ENCODE results near the gene ZNF879. TPM values are rescaled to one million over a fixed set of nuclear protein-coding genes. Genes with fewer than 3 reads are reported as not detected.
A peak's percentile ranks its signal among the peaks of the same experiment; 100 is the strongest.

Gene ZNF879
- total and polyA plus RNA-seq, 12 donors: 0.24 to 5.2 (median 3.1) TPM

- H3K27ac ChIP-seq: no peak overlapping the region
- peak in 1 of 7 donors; percentile 7 for DNase-seq
- H3K4me1 ChIP-seq (replicated peaks in 1 of 2): no peaks in the 10 kb centered on the region
- H3K9me3 ChIP-seq (replicated peaks in 1 of 3): no peaks in the 10 kb centered on the region
- H3K4me3 ChIP-seq: no peak overlapping the region
- intact Hi-C loops (cut with DNase I): no loop called here
- no peaks in the 10 kb centered on the region for H3K36me3 ChIP-seq (replicated peaks in 1 of 2)
- peaks cover 10% of the 10 kb centered on the region for H3K27me3 ChIP-seq
- 17 to 49% (median 31%) methylated on average over 16 to 53 of the region's 53 CpGs for WGBS, 4 donors
- TF ChIP-seq, protein P1, sequence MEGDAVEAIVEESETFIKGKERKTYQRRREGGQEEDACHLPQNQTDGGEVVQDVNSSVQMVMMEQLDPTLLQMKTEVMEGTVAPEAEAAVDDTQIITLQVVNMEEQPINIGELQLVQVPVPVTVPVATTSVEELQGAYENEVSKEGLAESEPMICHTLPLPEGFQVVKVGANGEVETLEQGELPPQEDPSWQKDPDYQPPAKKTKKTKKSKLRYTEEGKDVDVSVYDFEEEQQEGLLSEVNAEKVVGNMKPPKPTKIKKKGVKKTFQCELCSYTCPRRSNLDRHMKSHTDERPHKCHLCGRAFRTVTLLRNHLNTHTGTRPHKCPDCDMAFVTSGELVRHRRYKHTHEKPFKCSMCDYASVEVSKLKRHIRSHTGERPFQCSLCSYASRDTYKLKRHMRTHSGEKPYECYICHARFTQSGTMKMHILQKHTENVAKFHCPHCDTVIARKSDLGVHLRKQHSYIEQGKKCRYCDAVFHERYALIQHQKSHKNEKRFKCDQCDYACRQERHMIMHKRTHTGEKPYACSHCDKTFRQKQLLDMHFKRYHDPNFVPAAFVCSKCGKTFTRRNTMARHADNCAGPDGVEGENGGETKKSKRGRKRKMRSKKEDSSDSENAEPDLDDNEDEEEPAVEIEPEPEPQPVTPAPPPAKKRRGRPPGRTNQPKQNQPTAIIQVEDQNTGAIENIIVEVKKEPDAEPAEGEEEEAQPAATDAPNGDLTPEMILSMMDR (IDR thresholded peaks at IDR 0.05): no peak
- no peak for TF ChIP-seq POLR2A (IDR thresholded peaks at IDR 0.05)
Measured at GRCh38 chr5:178993955-178994579, 29.5 kb upstream of the ZNF879 start.

DNA sequence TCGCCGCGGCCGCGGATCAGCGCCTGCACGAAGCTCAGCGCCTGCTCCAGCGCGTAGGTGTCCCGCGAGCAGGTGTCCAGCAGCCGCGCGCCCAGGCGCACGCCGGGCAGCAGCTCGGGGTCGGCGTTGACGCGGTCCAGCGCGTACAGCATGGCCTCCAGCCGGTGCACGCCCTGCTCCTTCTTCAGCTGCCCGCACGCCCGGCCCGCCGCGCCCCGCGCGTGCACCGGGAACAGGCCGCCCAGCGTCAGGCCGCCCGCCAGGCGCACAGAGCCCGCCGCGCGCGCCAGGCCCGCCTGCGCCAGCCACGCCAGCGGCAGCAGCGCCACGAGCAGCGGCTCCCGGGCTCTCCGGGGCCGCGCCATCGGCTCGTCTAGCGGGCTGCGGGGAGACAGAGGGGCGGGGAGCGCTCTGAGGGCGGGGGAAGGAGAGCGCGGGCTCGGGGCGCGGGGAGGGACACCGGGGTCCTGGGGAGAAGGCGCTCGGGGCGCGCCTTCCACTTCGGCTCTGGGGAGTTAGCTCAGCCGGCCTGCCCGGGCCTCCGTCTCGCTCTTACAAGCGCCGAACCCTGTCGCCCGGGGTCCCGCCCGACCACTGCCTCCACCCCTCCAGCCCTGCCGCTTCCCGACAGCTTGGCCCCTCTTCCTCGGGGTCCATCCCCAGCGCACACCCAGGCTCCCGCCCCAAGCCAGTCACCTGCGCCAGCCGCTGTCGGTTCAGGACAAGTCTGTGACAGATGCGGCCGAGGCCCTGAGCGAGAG is 28.8 kb upstream of the ZNF879 start, which contains the start of gene GRM6:
TSS of gene GRM6 (minus strand) at position 741 of the 761 bp plus-strand sequence. CDS start at position 365, 376 bp downstream.
- H3K4me3 ChIP-seq: no peak within 1 kb of the TSS
- H3K36me3 ChIP-seq (replicated peaks in 1 of 2): no peaks in the 10 kb centered on the region
- WGBS, 4 donors: 1 to 3% (median 2%) methylated on average over 39 to 97 of the region's 97 CpGs; no CpG with 5 or more reads in 1 of the 4 donors
- peak in 1 of 7 donors; percentile 21 for DNase-seq
- H3K27me3 ChIP-seq: peaks cover 10% of the 10 kb centered on the region
- no peaks in the 10 kb centered on the region for H3K4me1 ChIP-seq (replicated peaks in 1 of 2)
- TF ChIP-seq, protein P1 (IDR thresholded peaks at IDR 0.05): no peak
- TF ChIP-seq POLR2A (IDR thresholded peaks at IDR 0.05): no peak
- no peak within 1 kb of the TSS for H3K27ac ChIP-seq
- intact Hi-C loops (cut with DNase I): no loop called here
- no peaks in the 10 kb centered on the region for H3K9me3 ChIP-seq (replicated peaks in 1 of 3)

DNA sequence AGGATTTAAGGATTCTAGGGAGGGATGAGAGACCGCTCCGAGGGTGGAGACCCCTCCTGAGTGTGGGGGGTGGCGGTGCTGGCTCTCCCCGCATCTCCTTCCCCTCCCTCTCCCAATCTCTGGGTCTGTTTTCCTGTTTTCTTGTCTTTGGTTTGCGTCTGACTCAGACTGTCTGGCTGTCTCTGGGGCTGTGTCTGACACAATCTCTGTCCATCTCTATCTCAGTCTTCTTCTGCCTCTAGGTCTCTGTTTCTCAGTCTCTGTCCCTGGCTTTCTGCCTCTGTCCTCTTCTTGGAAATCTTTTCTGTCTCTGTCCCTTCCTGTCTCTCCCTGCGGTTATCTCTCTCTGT is 28.3 kb upstream of the ZNF879 start:
- H3K27ac ChIP-seq: no peak overlapping the region
- peaks cover 10% of the 10 kb centered on the region for H3K27me3 ChIP-seq
- no peak overlapping the region for H3K4me3 ChIP-seq
- H3K4me1 ChIP-seq (replicated peaks in 1 of 2): no peaks in the 10 kb centered on the region
- H3K9me3 ChIP-seq (replicated peaks in 1 of 3): no peaks in the 10 kb centered on the region
- TF ChIP-seq, protein P1 (IDR thresholded peaks at IDR 0.05): no peak
- no peak for TF ChIP-seq POLR2A (IDR thresholded peaks at IDR 0.05)
- DNase-seq: no peak
- WGBS, 4 donors: 8 to 11% (median 10%) methylated on average over 4 to 6 of the region's 6 CpGs
- H3K36me3 ChIP-seq (replicated peaks in 1 of 2): no peaks in the 10 kb centered on the region
- intact Hi-C loops (cut with DNase I): no loop called here

- Histone ChIP-seq H3K27ac (no peak overlapping the region), H3K27me3 (peaks cover 10% of the 10 kb centered on the region), H3K4me3 (no peak overlapping the region), H3K4me1 (replicated peaks in 1 of 2) (no peaks in the 10 kb centered on the region), H3K9me3 (replicated peaks in 1 of 3) (no peaks in the 10 kb centered on the region), H3K36me3 (replicated peaks in 1 of 2) (no peaks in the 10 kb centered on the region)
- DNase-seq: no peak
- TF ChIP-seq POLR2A (IDR thresholded peaks at IDR 0.05): no peak
- TF ChIP-seq, protein P1 (IDR thresholded peaks at IDR 0.05): no peak
- intact Hi-C loops (cut with DNase I): no loop called here
- WGBS, 4 donors: 61 to 76% (median 71%) methylated on average over 3 to 11 of the region's 11 CpGs
Measured at GRCh38 chr5:178996156-178996555, 27.4 kb upstream of the ZNF879 start.
